UCSD-AML1 (cell line): ENCODE results near the gene CCDC89.

ENCODE experiments used
- DNase-seq: peaks from one replicate; lab custom pipeline; 2025; ENCODE audit not compliant: unreplicated experiment; lab: John Stamatoyannopoulos, UW

The CCDC89 gene

GRCh38 chr11:85685820-85686459 lies at the start of gene CCDC89:
TSS of gene CCDC89 (minus strand) at chr11:85686195. CDS start at chr11:85686130, 65 bp downstream.
- no peak for DNase-seq

- DNase-seq: no peak
Measured at GRCh38 chr11:85732965-85733364, 47.0 kb upstream of the CCDC89 start.

GRCh38 chr11:85726381-85726780 lies 40.4 kb upstream of the CCDC89 start:
- no peak for DNase-seq

GRCh38 chr11:85725510-85726258 lies 39.7 kb upstream of the CCDC89 start:
- DNase-seq: no peak

GRCh38 chr11:85724748-85725465 lies 38.9 kb upstream of the CCDC89 start:
- DNase-seq: no peak

GRCh38 chr11:85723088-85723487 lies 37.1 kb upstream of the CCDC89 start:
- no peak for DNase-seq

GRCh38 chr11:85721191-85721590 lies 35.2 kb upstream of the CCDC89 start:
- no peak for DNase-seq

- no peak for DNase-seq
Measured at GRCh38 chr11:85718991-85719807, 33.2 kb upstream of the CCDC89 start.

- DNase-seq: no peak
Measured at GRCh38 chr11:85718126-85718943, 32.3 kb upstream of the CCDC89 start.

- DNase-seq: no peak
Measured at GRCh38 chr11:85717429-85717828, 31.4 kb upstream of the CCDC89 start.

DNA sequence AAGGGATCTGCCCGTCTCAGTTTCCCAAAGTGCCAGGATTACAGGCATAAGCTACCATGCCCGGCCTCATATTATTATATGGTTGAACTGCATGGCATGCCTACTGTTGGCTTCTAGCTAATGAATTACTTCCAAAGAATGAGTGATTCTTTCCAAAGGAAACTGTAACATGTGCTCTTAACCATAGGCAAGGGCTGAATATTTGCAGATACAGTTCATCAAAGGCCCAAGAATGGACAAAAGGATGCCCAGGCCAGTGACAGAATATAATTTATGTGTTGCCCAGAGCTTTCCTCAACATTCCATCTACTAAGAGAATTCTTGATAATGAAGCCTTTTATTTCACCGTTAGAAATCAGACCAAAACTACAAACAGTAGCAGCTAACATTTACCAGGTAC lies 27.0 kb upstream of the CCDC89 start:
- no peak for DNase-seq

DNA sequence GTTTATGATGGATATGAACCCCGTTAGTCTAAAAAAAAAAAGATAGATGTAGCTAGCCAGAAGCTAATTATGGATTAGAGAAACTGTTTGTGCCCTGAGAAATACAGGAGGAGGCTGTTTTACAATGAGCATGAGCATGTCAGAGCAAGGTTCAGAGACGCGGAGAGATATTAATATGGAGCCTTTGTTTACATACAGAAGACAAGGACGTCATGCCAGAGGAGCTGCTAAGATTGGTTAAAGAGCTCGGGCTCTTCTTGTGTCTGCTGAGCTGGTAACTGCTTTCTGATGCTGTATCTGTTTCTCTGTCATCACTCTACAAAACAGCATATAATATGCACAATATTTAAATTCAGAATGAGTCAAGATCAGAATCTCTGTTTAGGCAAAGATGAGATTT lies 24.9 kb upstream of the CCDC89 start:
- DNase-seq: no peak

- DNase-seq: no peak
Measured at GRCh38 chr11:85709941-85710702, 24.1 kb upstream of the CCDC89 start.

- DNase-seq: no peak
Measured at GRCh38 chr11:85705800-85706199, 19.8 kb upstream of the CCDC89 start.

DNA sequence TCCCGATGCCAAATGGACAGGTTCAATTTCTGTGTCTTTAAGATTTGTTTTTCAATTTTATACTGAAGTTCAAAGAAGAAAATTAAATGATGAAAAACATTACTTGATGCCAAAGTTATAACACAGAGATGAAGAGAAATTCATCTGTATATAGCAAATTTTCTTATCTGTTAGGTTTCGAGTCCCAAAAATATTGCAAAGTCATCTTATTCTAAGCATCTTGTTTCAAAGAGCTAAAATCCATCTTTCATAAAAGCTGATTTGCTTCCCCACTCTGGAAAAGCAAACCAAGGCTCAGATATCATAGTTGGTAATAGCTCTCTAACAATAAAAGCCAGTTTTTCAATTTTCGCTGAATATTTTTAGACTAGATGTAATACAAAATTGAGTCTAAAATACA lies 19.0 kb upstream of the CCDC89 start:
- DNase-seq: no peak

DNA sequence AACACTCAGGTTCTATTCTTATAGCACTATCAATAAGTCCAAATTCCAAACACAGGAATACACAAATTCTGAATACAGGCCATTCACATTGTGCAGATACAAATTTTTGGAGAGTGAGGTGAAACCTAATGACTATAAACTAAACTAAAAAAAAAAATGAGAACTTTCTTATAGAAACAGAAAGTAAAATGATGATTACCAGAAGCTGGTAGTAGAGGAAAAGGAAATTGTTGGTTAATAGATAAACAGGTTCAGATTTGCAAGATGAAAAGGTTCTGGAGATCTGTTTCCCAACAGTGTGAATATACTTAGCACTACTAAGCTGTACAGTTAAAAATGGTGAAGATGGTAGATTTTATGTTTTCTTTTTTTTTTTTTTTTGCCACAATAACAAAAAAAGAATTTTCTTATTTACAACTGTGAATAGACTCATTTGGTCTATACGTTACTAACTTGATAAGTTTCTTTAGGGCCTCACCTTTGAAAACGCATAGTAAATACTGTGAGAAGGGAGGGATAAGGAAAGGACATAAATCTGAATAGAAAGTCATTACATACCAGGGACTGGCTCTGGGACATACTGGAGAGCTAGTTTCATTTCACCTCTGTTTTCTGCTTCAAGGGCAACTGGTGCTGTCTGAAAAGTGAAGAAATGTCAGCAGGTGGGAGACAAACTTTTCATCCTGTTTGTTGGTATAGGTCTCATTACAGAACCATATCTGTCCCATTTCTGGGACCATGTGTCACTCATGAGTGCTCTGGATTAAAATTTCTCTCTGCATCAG lies 14.2 kb upstream of the CCDC89 start:
- no peak for DNase-seq

GRCh38 chr11:85698195-85698594 lies 12.2 kb upstream of the CCDC89 start:
- no peak for DNase-seq

GRCh38 chr11:85697747-85698146 lies 11.8 kb upstream of the CCDC89 start:
- DNase-seq: no peak

- no peak for DNase-seq
Measured at GRCh38 chr11:85695546-85695945, 9.6 kb upstream of the CCDC89 start.
